Activated CD4-positive, alpha-beta T cell treated with anti-CD3 and anti-CD28 coated beads, Interleukin-2, amount 50 U/mL, for 48 hours (primary cell): ENCODE results near the gene VAV3.
"Not testable (repeated sequence)": the region's sequence is repeated elsewhere in the genome, so short reads cannot be mapped to it uniquely, and the experiment has no call there.

Experiments
- DNase-seq, 2 experiments: peaks; one replicate each; pipeline ENCODE4 v3.0.0-alpha.2; 2020

Gene VAV3

DNA sequence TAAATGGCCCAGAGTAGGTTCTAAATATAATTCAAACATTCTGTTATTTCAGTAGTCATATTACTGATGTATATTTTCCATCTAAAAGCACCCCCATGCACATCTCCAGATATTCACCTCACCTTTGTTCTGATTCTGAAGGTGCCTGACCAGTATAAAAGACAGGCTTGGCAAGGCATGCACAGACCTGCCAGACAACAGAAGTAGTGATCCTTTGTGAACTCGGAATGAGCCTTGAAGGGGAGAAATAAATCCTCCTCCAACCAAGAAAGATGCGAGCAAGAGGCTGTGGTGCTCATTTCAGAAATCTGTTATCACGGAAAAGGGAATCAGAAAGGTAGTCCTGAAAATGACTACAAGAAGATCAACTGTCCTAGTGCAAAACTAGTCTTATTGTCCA, 287.3 kb downstream of the VAV3 start:
- DNase-seq, result no peak

DNA sequence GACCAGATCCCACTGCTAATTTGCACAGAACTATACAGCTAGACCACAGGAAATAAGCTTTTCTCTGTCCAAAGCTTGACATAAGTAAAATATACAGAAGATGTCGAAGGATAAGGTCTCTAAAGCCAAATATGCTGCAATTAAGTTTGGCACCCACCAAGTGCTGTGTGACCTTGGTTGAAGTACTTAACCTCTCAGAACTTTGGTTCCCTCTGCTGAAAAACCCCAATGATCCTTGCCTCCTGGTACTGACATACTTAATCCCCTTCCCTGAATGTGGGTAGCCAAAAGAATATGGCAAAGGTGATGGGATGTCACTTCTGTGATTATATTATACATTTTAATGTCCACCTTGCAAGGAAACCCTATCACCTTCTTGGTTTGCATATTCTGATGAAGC, 290.5 kb downstream of the VAV3 start:
- no peak for DNase-seq

DNA sequence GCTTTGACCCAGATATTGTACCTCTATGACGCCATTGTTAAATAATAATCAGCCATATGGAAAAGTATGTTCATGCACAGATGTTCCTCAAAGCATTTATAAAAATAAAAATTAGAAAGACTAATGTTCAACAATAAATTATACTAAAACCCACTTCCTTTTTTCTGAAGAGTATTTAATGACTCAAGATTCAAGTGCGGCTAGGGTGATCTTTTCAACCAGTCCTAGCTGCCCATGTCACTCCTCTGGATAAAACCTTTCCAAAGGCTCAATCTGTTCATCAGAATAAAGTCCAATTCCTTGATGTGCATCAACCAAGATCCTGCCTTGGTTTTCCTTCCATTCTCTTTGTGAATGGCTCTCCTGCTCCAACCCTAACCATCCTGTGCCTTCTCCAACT, 292.0 kb downstream of the VAV3 start:
- no peak for DNase-seq

DNA sequence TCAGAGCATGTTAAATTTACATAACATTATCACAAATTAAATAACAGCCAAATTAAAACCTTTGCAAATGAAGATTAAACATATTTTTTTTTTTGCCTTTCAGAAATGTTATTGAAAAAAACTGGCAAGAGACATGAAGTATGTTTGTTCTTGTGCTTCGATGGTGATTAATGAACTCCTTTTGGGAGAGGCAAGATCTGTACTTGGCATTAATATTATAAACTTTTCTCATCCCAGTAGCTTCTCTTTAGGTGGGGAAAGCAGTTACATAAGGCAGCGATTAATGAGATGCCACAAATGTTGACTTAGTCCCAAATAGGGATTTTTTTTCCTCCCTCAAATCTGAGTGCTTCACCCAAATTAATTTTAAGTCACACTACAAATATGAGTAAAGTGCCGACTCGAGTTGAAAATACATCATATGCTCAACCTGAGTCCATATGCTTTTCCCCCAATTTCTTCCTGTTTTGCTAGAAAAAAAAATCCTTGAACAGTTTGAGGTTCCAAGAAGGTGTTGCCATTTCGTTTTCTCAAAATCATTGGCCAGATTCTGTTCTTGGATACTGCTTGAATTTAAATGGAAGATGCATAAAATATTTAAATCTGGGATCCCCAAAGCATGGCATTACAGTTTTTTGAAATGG, 294.5 kb downstream of the VAV3 start:
- DNase-seq, result no peak

DNA sequence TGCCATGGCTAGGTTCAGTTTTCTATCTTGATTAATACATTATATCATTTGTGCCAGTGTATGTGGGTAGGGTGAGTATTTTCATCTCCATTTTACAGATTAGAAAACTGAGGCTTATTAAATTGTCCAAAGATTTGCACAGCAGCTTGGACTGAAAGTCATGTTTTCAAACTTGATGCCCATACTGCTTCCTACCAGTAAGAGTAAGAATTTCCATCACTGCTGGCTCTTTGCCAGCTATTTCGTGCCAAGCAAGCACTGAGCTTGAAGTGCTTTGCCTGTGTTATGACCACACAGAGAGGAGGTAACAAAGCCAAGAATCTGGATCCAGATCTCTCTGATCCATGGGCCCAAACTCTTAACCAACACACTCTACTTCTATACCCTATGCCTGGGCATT, 295.0 kb downstream of the VAV3 start:
- DNase-seq, result no peak

GRCh38 chr1:107668762-107669161, 296.2 kb downstream of the VAV3 start:
- no peak for DNase-seq

DNA sequence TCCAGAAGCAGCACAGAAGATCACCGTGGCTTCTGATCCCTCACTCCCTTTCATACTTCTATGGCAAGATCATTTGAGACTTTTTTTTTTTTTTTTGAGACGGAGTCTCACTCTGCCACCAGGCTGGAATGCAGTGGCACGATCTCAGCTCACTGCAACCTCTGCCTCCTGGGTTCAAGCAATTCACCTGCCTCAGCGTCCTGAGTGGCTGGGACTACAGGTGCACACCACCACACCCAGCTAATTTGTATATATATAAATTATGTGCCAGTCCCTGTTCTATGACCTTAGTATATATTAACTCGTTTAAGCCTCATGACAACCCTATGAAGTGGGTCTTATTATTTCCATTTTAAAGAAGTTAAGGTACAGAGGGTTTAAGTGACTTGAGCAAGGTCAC, 298.5 kb downstream of the VAV3 start:
- DNase-seq, result no peak

DNA sequence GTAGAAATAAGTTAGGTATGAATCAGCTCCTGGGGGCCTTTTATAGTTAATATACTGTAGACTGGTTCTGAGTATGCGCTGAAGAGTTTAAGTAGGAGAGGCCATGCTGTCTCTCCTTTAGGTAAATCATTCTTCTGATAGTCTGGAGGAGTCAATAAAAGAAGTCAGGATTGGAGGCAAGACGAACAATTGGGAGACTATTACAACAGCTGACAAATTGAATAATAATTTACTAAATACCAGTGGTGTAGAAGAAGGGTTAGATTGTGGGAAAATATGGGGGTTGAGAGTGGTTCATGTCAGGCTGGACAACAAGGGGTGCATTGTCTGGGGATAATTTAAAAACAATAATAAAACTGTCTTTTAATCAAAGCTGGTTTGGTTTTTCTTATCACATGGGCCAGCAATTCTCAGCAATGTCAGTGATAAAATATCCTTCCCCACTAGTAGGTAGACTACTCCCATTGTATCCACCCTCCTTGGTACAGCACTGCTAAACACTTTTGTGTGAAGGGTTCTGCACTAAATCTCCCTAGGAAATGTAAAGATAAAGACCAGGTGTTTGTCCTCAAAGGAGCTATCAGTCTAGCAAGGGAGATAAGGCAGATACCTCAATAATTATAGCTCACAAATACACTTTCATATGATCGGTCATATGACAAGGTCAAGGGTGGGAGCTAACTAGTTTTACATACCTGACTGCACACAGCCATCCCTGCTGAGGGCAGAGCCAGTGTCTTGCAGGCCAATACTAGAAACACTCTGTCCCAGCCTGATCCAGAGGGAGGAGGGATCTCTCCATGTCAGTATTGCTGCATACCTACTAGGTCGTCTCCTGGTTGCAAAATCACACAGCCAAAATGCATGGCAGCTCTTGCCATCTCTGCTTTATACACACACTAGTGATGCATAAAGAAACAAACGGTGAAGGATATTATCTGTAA, 299.7 kb downstream of the VAV3 start:
- DNase-seq, result no peak

- no peak for DNase-seq
Measured at GRCh38 chr1:107662971-107663370, 302.0 kb downstream of the VAV3 start.

- DNase-seq, result no peak
Measured at GRCh38 chr1:107661158-107661557, 303.8 kb downstream of the VAV3 start.

GRCh38 chr1:107659961-107660360, 305.0 kb downstream of the VAV3 start:
- DNase-seq, result no peak

DNA sequence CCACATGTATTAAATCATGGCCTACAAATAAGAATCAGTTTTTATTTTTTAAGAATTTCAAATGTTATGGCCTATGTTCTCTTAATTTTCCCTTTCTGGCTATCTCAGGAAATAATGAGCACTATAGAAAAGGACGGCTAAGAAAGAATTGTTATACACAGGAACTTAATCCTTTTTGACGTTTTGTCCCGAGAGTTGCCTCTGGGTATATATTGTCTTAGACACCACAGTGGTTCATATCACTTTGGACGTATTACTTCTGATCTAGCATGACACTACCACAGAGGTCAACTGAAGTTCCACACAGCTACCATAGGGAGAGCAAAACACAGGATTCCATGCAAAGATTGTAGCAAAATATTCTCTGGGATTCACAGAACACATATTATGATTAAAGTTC, 307.6 kb downstream of the VAV3 start:
- no peak for DNase-seq

DNA sequence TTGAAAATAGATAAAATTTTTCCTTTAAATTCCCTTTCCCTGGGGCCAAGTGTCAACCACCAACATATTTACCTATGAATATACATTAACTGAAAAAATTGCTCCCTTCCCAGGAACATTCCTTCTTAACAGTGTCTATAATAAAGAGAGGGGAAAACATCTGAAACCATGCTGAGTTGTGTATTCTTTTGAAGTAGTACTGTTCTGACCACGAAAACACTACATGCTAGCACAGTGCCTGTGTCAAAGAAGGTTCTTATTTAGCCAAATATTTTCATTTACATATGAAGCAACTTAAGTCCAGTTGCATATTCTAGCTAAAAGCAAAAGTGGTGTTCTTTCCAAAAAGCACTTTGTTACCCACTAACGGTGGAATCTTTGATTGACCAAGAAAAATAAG, 311.2 kb downstream of the VAV3 start:
- no peak for DNase-seq

DNA sequence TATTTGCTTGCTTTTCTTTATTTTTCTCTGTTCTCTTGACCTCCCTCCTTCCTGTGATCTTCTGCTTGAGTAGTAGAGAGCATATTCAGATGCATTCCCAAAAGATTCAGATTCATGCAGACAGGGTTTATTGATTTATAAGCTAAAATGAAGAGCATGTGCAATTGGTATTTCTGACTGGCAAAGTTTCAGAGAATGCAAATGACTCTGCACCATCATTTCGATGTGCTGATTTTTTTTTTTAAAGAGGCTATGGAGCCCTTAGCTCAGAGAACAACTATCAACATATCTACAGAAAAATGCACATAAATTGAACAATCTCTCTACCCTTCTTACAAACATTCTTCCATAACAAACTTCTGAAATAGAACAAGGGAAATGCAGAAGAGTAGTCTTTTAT, 312.0 kb downstream of the VAV3 start:
- DNase-seq, result no peak

GRCh38 chr1:107650825-107651224, 314.2 kb downstream of the VAV3 start:
- not testable (repeated sequence) for DNase-seq

GRCh38 chr1:107649023-107649422, 316.0 kb downstream of the VAV3 start:
- no peak for DNase-seq

DNA sequence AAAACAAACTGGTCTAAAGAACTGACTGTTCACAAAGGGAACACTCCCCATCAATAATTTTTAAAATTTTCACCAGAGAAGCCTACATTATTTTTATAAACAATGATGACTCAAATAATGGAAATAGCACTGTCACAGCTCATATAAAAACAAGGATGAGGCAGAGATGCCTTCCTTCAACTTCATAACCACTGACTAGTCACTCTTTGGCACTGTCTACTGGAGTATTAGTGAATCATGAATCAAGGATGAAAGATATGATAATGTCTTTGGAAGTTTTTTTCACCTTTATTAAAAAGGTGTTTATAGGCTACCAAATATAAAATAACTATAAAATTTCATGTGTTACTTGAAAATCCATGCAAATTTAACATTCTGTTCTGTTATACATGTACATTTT, 316.9 kb downstream of the VAV3 start:
- no peak for DNase-seq

GRCh38 chr1:107647012-107647411, 318.0 kb downstream of the VAV3 start:
- no peak for DNase-seq

GRCh38 chr1:107643766-107644165, 321.2 kb downstream of the VAV3 start:
- no peak for DNase-seq

GRCh38 chr1:107640207-107640606, 324.8 kb downstream of the VAV3 start:
- no peak for DNase-seq

DNA sequence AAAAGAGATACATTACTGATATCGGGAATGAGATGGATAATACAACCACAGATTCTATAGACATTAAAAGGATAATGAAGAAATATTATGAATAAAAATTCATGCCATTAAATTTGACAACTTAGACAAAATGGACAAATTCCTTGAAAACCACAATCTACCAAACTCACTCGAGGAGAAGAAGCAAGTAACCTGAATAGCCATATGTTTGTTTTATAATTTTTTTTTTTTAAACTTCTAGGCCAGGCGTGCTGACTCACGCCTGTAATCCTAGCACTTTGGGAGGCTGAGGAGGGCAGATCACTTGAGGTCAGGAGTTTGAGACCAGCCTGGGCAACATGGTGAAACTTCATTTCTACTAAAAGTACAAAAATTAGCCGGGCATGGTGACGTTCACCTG, 327.9 kb downstream of the VAV3 start:
- no peak for DNase-seq

DNA sequence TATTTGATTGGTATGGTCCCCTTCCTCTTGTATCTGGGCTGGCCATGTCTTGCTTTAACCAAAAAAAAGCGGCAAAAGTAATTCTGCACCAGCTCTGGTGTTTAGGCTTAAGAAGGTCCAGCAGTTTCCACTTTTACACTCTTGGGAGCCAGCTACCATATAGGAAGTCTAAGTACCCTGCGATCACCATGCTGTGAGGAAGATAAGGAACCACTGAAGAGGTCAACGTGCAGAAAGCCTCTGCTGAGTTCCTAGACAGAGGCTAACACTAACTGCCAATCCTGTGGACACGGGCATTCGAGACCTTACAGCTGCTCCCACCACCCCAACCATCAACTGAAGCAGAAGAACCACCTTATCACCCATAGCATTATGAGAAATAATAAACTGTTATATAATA, 331.4 kb downstream of the VAV3 start:
- no peak for DNase-seq

DNA sequence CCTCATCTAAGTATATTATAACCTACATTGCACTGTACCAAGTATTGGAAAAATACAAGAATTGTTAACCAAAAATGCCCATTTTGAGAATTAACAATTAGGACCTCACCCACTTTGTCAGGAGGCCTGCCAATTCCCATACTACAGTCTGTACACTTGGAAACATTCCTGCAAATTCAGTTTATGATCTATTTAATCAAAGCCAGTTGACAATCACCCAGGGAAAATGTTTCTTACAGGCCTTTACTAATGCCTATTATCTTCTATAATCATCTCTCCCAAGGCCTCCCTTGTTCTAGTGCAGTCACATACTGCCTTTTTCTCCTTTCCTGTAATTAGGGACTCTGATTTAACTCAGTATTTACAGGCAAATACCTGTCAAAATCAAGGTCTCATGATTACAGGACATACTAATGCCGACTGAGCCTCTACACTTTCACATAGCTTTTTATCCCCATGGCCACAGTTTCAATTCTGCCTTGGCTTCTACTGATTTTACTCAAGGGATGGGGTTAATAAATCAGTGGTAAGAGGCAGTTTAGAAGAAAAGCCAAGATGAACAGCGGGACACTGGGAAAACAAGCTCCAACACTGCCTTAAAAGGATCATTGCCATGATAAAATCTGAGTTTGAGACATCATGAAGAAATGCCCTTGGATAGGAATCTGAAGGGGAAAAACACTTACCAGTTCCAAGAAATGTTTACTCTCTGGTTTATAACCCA, 338.7 kb downstream of the VAV3 start:
- DNase-seq, result no peak
